Pancreas (tissue), 10 donors: ENCODE results near the gene BMP5. TPM values are rescaled to one million over a fixed set of nuclear protein-coding genes. Genes with fewer than 3 reads are reported as not detected.

Experiments
- ATAC-seq, 4 donors: fragments of 200-7000 bp; cut with Tn5 transposase; one replicate each; pipeline versions ENCODE4 v1.8.0 to v1.9.1; 2020; ENCODE audit warnings: mild to moderate bottlenecking in 4 of 4, moderate library complexity in 4 of 4
- DNase-seq, 6 donors: peaks; one replicate each; pipeline ENCODE4 v3.0.0-alpha.2; 2020
- FAIRE-seq: peaks from 2 replicates; lab custom pipeline; 2012; peaks lifted over from hg19 to GRCh38; lab: Jason Lieb, UNC
- H3K27ac ChIP-seq, 4 donors: fragments of 200-600 bp; sonication (generic); 1 replicate in 3 of 4; 2 replicates in 1 of 4; pipeline versions ENCODE4 v1.5.0 to v1.8.0; 2020
- H3K27me3 ChIP-seq, 4 donors: fragments of 200-600 bp; one replicate each; pipeline ENCODE4 v1.8.0; 2021
- H3K36me3 ChIP-seq, 3 donors: fragments of 200-600 bp; sonication (generic) in 1 of 3; one replicate each; pipeline versions ENCODE4 v1.5.0 to v1.8.0; 2020 to 2021
- H3K4me1 ChIP-seq, 3 donors: fragments of 200-600 bp; one replicate each; pipeline ENCODE4 v1.8.0; 2021
- H3K4me3 ChIP-seq, 4 donors: fragments of 200-600 bp; sonication (generic) in 2 of 4; one replicate each; pipeline versions ENCODE4 v1.5.0 to v1.8.0; 2020 to 2021
- H3K9me3 ChIP-seq, 4 donors: fragments of 200-600 bp; one replicate each; pipeline ENCODE4 v1.8.0; 2021
- WGBS, 2 donors: extraction: QIAGEN DNeasy Blood & Tissue Kit; methylation state at CpG; one replicate each; pipeline ENCODE4 v1.1.7; 2013; 5-methylcytosine and 5-hydroxymethylcytosine counted together
- intact Hi-C, 3 donors: fragments of 100-400 bp; cut with DNase I; formaldehyde crosslinking; loops; one replicate each; pipeline versions ENCODE4 v1.11.1 to v1.14.2; 2022
- polyA plus RNA-seq, 2 donors: library from polyadenylated mRNA; stranded (reverse); fragments of 200-250 nt; gene quantifications; one replicate each; pipeline ENCODE4 v1.2.3, GENCODE V29; 2013
- total RNA-seq, 6 donors: library from RNA; stranded (reverse); fragmentation: NEBNext Ultra II Directional in 4 of 6; extraction: Animal tissue kit (Norgen Biotek cat#: 25700) in 4 of 6; gene quantifications; one replicate each; pipeline versions ENCODE4 v1.2.1 to v1.2.4, GENCODE V29; 2021 to 2023
- TF ChIP-seq, protein P1 (sequence below), 4 donors: fragments of 200-600 bp; sonication (generic) in 3 of 4; IDR thresholded peaks; one replicate each; pipeline versions ENCODE4 v1.5.0 to v1.8.0; 2021; ENCODE audit warnings: antibody characterized with exemption in 4 of 4
- donor health status: healthy with polysubstance abuse.
- donor health status: DM: no; HTN: no; CAD: no; lungs with moderate emphysema.
- donor health status: DM: no; HTN: no; CAD: no.
- donor health status: control.
- donor health status: control.
- donor health status: Bipolar disorder and iron deficiency.
- donor health status: DM: yes; HTN: yes; CAD: no.
- donor health status: DM: no; HTN: no; CAD: no.
- donor health status: DM: no; HTN: no; CAD: no.
- donor health status: DM: yes; HTN: yes; CAD: no.

BMP5 gene
- total and polyA plus RNA-seq, 8 donors, result 0.32 to 6.2 (median 1.0) TPM

DNA sequence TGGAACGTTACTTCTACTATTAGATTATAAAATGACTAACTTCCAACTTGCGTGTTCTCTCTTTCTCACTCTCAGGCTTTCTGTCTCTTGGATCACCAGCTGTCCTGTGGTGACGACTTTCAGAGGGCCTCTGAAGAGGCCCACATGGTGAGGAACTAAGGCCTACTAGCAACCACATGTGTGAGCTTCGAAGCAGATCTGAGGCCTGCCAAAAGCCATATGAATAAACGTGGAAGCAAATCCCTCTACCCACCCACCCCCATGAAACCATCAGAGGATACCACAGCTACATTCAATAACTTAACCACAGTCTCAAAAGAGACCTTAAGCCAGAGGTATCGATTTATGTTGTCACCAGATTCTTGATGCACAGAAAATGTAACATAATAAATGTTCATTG, 13.5 kb upstream of the BMP5 start:
- FAIRE-seq (no peak), ATAC-seq (no peak), DNase-seq (no peak)
- Histone ChIP-seq H3K9me3 (no peaks in the 10 kb centered on the region), H3K36me3 (no peaks in the 10 kb centered on the region), H3K4me1 (no peaks in the 10 kb centered on the region), H3K27me3 (no peaks in the 10 kb centered on the region), H3K27ac (no peak overlapping the region), H3K4me3 (no peak overlapping the region)
- intact Hi-C loops, result loop anchor here in 1 of 3 donors (10.0 kb wide), 1 partner anchor 444 kb away; no protein-coding TSS in a partner anchor
- TF ChIP-seq, protein P1, sequence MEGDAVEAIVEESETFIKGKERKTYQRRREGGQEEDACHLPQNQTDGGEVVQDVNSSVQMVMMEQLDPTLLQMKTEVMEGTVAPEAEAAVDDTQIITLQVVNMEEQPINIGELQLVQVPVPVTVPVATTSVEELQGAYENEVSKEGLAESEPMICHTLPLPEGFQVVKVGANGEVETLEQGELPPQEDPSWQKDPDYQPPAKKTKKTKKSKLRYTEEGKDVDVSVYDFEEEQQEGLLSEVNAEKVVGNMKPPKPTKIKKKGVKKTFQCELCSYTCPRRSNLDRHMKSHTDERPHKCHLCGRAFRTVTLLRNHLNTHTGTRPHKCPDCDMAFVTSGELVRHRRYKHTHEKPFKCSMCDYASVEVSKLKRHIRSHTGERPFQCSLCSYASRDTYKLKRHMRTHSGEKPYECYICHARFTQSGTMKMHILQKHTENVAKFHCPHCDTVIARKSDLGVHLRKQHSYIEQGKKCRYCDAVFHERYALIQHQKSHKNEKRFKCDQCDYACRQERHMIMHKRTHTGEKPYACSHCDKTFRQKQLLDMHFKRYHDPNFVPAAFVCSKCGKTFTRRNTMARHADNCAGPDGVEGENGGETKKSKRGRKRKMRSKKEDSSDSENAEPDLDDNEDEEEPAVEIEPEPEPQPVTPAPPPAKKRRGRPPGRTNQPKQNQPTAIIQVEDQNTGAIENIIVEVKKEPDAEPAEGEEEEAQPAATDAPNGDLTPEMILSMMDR (IDR thresholded peaks at IDR 0.05), result no peak
- 81 to 89% methylated on average over 6 of the region's 6 CpGs for WGBS, 2 donors

DNA sequence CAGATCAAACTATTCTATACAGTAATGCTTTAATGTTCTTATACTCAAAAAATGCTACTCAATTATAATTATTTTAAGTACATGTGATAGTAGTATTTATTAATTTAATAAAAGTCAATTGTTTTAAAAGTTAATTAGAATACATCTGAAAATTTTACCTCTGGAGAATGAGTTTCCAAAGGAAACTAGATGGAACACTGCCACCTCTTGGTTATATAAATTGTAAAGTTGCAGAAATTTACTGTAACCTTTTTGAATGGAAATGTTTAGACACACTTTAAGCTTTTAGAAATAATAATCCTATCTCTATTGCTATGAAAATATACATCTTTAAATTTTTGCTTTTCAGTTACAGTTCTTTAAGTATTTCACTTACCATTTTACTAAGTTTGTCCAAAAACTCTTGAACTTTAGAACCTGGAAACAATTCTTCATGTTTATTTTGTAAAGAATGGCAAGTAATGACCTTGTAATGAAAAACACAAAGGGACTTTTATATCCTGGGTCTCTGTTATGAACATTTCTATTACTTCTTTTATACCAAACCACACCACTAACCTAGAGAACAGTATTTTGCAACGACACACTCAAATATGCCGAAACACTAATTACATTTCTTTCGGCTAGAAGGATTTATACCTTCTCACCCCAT, 10.9 kb upstream of the BMP5 start:
- DNase-seq (no peak), FAIRE-seq (peak; percentile 96), ATAC-seq (peak in 1 of 4 donors; percentile 42)
- Histone ChIP-seq H3K36me3 (no peaks in the 10 kb centered on the region), H3K27ac (no peak overlapping the region), H3K9me3 (no peaks in the 10 kb centered on the region), H3K4me1 (peaks cover 0 to 7% (median 5%) of the 10 kb centered on the region in 3 donors), H3K4me3 (no peak overlapping the region), H3K27me3 (no peaks in the 10 kb centered on the region)
- WGBS, 2 donors, result 46 to 55% methylated on average over 3 of the region's 3 CpGs
- intact Hi-C loops, result loop anchor here in 1 of 3 donors (10.0 kb wide), 1 partner anchor 442 kb away; no protein-coding TSS in a partner anchor
- TF ChIP-seq, protein P1 (IDR thresholded peaks at IDR 0.05), result peak in 1 of 4 donors; percentile 15

DNA sequence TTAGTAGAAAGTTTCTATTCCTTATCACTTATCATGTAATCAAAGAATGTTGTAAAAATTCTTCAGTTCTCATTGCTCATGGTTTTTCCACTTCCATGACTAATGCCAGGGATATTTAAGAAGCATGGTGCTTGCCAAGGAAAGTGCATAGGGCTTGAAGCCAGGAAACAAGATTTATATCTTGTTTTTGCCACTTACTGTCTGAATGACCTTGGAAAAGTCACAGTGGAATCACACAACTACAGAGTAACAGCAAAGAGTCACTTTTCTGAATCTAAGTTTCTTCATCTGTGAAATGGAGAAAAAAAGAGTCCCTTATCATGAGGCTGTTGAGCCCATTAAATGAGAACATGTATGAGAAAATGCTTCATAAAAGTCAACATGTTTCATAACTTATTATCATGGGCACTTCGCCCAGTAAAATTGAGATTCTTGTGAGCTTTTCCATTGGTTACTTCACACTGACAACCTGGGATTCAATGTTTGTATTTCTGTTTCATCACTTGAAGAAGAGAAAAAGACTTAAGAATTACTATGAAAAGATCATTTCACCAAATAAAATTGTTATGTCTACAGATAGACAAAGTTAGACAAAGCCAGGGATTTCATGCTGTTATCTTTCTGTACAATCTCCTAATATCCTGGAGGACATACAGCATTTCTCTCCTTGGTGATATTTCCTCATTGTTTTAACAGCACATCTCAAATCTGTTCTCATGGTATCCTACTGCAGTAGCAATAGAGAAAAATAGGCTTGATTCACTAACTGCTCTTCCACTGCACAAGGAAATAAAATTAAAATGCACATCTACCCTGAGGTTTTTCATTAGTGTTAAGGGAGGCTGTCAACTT, 7.6 kb upstream of the BMP5 start:
- ATAC-seq (peak; percentile 43 to 73 (median 62)), DNase-seq (no peak), FAIRE-seq (no peak)
- Histone ChIP-seq H3K4me3 (no peak overlapping the region), H3K9me3 (no peaks in the 10 kb centered on the region), H3K27ac (no peak overlapping the region), H3K36me3 (no peaks in the 10 kb centered on the region), H3K27me3 (no peaks in the 10 kb centered on the region), H3K4me1 (peaks cover 0 to 7% (median 5%) of the 10 kb centered on the region in 3 donors)
- TF ChIP-seq, protein P1 (IDR thresholded peaks at IDR 0.05), result no peak
- intact Hi-C loops, result loop anchor here in 1 of 3 donors (10.0 kb wide), 1 partner anchor 438 kb away; no protein-coding TSS in a partner anchor
- 41 to 50% methylated on average over 1 of the region's 1 CpG for WGBS, 2 donors

DNA sequence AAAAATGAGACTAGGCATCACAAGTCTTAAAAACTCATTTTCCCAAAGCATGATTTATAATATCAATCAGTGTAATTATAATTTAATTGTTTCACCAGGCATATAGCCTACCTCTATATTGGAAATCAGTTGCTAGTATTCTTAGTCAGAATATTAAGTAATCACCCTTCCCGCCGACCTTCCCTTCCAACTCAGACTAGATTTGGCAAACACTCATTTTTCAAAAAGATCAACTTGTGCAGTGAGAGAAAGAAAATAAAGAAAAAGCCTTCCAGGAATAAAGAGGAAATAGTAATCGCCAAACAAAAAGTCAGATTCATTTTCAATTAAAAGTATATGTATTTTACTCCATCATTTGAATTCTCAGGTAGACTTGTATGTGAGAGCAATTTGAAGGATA, 1.9 kb upstream of the BMP5 start:
- TF ChIP-seq, protein P1 (IDR thresholded peaks at IDR 0.05), result no peak
- Histone ChIP-seq H3K4me1 (peaks cover 0 to 4% (median 0%) of the 10 kb centered on the region in 3 donors), H3K4me3 (no peak overlapping the region), H3K27ac (no peak overlapping the region), H3K36me3 (no peaks in the 10 kb centered on the region), H3K27me3 (no peaks in the 10 kb centered on the region), H3K9me3 (no peaks in the 10 kb centered on the region)
- DNase-seq (no peak), FAIRE-seq (no peak), ATAC-seq (no peak)
- 63 to 64% methylated on average over 3 of the region's 3 CpGs for WGBS, 2 donors
- intact Hi-C loops, result no loop called here
